ENCODE results near the gene SDF4.

Gene SDF4, protein sequence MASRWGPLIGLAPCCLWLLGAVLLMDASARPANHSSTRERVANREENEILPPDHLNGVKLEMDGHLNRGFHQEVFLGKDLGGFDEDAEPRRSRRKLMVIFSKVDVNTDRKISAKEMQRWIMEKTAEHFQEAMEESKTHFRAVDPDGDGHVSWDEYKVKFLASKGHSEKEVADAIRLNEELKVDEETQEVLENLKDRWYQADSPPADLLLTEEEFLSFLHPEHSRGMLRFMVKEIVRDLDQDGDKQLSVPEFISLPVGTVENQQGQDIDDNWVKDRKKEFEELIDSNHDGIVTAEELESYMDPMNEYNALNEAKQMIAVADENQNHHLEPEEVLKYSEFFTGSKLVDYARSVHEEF

DNA sequence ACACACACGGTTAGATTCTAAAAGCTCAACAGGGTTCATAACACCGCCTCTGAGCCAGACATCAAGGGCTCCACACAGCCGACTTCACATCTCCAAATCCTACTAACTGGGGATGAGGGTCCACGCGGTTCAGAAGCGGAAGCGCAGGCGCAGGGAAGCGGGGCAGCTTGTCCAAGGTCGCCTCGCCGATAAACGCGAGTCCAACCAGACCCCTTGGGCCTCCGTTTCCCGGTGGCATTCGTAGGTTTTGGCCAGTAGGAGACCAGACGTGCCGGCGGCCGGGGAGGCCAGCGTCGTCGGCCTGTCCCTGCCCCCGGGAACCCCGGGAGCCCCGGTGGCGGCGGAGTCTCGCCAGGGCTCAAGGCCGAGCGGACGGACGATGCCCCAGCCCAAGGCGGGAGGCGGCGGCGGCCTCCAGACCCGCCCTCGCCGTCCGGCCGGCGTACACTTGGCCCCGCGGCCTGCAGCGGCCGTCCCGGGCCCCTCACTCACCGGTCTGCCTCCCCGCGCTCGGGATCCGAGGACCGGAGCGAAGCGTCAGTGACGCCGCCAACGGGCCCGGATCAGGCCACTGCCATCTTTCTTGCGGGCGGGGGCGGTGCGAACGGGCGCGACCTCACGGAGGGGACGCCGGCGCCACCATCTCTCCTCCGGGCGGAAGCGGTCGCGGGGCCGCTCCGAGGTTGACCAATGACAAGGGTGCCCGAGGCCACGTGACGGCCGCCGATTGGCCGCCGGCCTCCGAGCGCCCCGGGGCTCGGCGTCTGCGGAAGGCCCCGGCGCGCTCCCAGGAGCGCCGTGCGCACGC, at the start of gene SDF4:
SDF4 (minus strand) TSS at position 602 of the 808 bp plus-strand sequence. CDS start 3,229 bp downstream, outside the sequence.
- DNase-seq = peak; percentile 95

- DNase-seq = no peak
Measured at GRCh38 chr1:1280782-1281481, 49.1 kb upstream of the SDF4 start.

GRCh38 chr1:1279028-1279427, 47.2 kb upstream of the SDF4 start:
- DNase-seq = no peak

- no peak for DNase-seq
Measured at GRCh38 chr1:1278620-1279019, 46.8 kb upstream of the SDF4 start.

DNA sequence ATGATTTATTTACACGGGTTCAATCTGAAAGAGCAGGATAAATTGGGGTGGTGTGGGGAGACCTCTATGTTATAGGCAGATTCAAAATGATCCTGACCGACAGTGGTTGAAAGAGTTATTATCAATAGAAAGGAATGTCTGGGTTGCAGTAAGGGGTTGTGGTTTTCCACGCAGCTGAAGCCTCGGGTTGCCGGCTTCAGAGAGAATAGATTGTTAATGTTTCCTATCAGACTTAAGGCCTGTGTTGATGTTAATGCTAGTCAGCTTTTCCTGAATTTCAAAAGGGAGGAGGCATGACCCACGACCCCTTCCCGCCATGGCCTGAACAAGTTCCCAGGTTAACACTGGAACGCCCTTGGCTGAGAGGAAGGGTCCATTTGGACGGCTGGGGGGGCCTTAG, 44.0 kb upstream of the SDF4 start:
- DNase-seq = no peak

- no peak for DNase-seq
Measured at GRCh38 chr1:1274931-1275431, 43.2 kb upstream of the SDF4 start.

GRCh38 chr1:1274299-1274930, 42.6 kb upstream of the SDF4 start:
- DNase-seq = no peak

DNA sequence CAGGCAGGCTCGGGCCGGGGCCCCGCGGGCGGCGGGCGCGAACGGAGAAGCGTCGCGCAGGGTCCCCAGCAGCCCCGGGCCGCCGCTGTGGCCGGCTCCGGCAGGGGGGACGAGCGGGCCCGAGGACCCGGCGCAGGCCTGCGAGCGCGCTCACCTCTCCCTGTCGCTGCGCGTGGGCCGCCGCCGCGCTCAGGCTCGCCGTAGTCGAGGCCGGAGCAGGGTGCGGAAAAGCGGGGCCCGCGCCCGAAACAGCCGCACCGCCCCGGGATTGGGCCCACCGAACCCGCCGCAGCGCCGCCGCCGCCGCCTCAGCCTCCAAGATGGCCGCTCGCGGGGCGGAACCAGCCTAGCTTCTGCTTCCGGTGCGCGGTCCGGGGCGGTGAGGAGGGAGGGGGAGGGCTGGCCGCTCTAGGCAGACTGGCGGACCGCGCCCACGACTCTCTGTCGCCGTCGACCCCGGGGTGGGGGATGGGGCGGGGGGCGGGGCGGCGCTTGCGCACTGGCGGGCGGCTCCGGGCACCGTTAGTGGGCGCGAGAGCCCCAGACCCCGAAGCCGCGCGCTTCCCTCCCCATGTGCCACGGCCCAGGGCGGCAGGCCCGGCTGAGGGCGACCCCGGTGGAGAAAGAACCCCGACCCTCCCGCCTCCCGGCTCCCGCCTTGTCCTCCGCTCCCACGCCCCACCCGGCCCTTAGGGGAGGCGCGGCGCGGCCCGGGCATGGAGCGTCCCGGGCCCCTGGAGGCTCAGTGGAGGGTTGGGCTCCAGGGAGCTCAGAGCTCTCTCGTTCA, 41.9 kb upstream of the SDF4 start, which contains the start of gene UBE2J2:
UBE2J2 (minus strand) TSS at position 343 of the 787 bp plus-strand sequence. CDS start 5,862 bp downstream, outside the sequence.
- DNase-seq = peak; percentile 81

- no peak for DNase-seq
Measured at GRCh38 chr1:1273209-1273511, 41.4 kb upstream of the SDF4 start.

DNA sequence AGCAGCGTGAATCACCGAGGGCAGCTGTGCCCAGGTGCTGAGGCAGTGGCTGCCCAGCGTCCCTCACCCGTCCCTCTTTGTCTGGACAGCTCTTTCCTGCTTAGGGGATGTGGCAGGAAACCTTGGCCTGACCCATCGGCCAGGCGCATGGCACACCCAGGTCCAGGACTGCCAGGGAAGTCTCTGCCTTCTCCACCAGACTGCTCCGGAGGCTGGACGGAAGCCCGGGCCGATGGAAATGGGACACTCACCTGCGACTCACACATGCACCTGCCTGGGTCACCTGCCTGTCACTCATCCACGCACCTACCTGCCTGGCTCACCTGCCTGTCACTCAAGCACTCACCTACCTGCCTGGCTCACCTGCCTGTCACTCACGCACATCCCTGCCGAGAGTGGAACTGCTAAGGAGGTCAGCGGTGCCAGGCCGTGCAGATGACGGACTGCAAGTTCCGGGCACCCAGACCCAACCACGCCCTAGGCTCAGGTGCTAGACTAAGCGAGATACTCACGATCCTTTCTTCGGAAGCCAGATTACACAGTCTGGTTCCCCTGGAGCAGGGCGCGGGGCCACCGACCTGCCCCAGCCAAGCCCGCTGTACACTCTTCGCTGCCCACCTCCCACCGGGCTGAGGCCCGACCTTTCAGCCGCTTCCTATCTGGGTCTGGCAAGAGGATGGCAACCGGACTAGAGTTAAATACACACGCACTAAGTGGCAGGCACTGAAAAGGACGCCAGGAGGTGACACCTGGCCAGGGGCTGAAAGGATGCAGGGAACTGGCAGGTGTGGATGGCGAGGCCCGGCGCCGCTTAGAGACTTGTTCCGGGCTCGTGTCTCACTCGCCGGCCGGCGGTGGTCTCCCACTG, 40.8 kb upstream of the SDF4 start:
- no peak for DNase-seq

GRCh38 chr1:1270813-1271212, 39.0 kb upstream of the SDF4 start:
- DNase-seq = no peak

DNA sequence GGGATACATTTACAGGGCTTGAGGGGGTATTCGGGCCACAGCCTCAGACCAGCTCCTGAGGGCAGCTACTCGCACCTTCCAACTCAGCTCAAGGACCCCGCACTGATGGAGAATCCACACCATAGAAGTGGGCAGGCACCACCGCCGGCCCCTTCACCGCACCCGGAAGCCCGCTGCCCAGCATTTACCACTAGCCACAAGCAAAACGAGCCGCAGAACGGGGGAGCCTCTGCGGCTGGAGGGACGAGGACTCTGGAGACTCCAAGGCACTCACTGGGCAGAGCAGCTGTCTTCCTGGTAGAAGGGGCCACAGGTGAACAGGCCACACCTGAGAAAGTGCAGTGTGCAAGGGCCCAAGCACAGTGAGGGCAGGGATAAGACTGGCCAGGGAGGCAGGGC, 36.5 kb upstream of the SDF4 start:
- DNase-seq = no peak

DNA sequence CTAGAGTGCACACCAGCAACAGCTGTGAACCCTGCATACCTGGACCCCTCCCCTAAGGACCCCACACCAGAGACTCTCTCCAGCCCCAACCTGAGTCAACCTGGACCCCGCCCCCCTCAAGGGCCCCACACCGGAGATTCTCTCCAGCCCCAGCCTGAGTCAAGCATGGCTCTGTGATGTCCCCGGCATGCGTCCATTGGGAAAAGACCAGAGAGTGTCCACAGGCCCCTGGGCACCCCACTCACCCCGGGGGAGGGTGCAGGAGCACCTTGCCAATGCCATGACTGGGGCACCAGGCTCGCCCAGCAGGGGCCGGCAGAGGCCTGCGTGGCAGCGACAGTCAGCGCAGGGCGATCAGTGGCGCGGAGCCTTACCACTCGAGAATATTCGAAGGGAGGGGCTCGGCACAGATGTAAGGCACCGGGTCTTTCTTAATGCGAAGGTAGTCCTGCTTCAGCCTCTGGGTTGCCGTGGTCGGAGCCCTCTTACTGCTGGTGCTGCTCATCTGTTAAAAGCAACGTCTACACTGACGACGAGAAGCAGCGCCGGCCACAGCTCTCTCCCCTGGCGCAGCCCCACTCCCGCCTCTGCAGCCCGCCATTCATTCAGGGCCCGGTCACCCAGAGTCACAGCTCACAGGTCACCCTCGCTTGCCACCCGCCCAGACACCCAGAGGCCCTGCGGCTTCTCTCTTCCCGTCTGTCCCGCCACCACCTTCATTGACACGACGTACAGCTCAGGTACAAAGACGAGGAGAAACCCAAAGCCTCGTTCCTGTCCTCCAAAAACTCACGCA, 35.9 kb upstream of the SDF4 start:
- DNase-seq = no peak

- DNase-seq = peak; percentile 91
Measured at GRCh38 chr1:1264868-1265272, 33.1 kb upstream of the SDF4 start.

- no peak for DNase-seq
Measured at GRCh38 chr1:1264026-1264425, 32.2 kb upstream of the SDF4 start.

- no peak for DNase-seq
Measured at GRCh38 chr1:1262758-1263157, 31.0 kb upstream of the SDF4 start.

GRCh38 chr1:1262071-1262470, 30.3 kb upstream of the SDF4 start:
- no peak for DNase-seq

- DNase-seq = no peak
Measured at GRCh38 chr1:1260843-1261560, 29.2 kb upstream of the SDF4 start.

DNA sequence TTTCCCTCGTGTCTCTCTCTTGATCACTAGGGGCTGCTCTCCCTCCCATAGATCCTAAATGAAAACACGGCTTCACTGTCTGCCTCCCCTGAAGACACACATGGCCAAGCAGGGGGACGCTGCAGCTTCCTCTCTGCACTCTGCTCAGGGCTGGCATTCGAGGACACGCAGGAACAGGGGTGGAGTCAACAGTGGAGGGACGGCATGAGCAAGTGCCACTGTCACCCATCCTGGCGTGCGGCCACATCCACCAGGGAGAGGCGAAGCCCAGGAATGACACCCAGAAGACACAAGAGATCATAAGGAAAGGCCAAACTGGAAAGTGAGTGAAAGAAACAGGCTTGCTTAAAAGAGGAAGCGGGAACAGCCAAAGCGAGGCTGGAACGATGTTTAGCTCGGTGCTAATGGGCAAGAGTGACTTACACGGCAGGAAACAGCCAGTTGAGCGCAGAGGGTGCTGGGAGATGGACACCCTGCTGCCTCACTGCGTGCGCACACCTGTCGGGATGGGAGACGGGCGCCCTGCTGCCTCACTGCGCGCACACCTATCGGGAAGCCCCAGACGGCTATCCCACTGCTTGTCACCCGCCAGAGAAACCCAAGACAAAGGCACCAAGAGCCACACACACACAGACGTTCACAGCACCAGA, 28.3 kb upstream of the SDF4 start:
- DNase-seq = no peak
